HUES64 (cell line): ENCODE measurements around the gene GCK.

ENCODE experiments used
- H3K27ac ChIP-seq: 2 replicates; pipeline ENCODE4 v1.7.0; 2013; ENCODE audit warnings: low read depth, low read length, inconsistent platforms
- H3K27me3 ChIP-seq: 2 replicates; pipeline ENCODE4 v1.6.1; 2013; ENCODE audit warnings: mild to moderate bottlenecking, low read length; ENCODE audit not compliant: insufficient read depth
- H3K36me3 ChIP-seq: 2 replicates; pipeline ENCODE4 v1.6.1; 2013; ENCODE audit warnings: mild to moderate bottlenecking, low read length; ENCODE audit not compliant: insufficient read depth
- H3K4me1 ChIP-seq: 2 replicates; pipeline ENCODE4 v1.6.1; 2013; ENCODE audit warnings: mild to moderate bottlenecking, low read length, moderate library complexity; ENCODE audit not compliant: insufficient read depth
- H3K4me3 ChIP-seq: 2 replicates; pipeline ENCODE4 v1.5.1; 2013; ENCODE audit warnings: mild to moderate bottlenecking, low read length, moderate library complexity
- H3K9ac ChIP-seq: 2 replicates; pipeline ENCODE4 v1.6.1; 2013; ENCODE audit warnings: mild to moderate bottlenecking, low read depth, low read length
- H3K9me3 ChIP-seq: 2 replicates; pipeline ENCODE4 v1.6.1; 2013; ENCODE audit warnings: low read depth, low read length; ENCODE audit not compliant: insufficient read depth
- WGBS: fragments of 150-250, 120-280 bp; methylation state at CpG from one replicate; pipeline ENCODE4 v1.1.7; 2013; ENCODE audit warnings: missing lambda C conversion rate; 5-methylcytosine and 5-hydroxymethylcytosine counted together

GCK gene

DNA sequence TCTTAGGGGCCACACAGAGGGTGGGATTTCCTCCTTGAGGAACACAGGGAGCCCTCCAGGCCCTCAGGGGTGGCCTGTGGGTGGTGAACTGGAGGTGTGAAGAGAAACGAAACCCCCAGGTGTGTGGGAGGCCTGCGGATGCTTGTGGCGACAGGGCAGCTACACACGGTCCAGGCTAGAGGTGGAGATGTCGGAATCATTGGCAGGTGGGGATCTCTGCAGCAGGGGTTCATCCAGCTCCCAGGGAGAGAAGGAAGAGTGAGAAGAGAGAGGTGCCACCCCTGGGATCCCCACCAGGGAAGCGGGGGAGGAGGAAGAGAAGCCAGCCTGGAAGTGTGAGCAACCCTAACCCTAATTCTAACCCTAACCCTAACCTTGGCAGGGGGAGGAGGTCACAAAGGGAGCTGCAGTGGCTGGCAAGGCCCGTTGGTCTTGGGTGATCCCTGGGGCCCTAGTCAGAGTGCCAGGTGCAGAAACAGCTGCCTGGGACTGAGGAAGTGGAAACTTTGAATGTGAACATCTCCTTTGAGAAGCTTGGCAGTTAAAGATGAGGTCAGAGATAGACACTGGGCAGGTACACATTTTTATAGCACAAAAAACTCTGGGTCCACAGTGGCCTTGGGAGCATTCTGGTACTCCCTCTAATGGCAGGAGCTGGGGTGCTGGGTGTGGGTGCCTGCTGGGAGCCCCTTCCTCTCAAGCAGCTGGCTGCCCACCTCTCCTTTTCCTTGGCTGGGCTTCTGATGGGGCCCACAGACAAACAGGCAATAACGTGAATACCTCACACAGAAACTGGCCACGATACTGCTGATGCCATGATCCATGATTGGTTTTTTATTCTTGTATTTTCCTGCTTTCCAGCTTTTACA lies 91.9 kb downstream of the GCK start:
- no peaks in the 10 kb centered on the region for H3K9me3 ChIP-seq
- 88% methylated on average over 8 of the region's 9 CpGs for WGBS
- no peak overlapping the region for H3K27ac ChIP-seq
- no peak overlapping the region for H3K9ac ChIP-seq
- no peaks in the 10 kb centered on the region for H3K36me3 ChIP-seq
- H3K4me3 ChIP-seq = no peak overlapping the region
- H3K27me3 ChIP-seq = no peaks in the 10 kb centered on the region; the same call in 1 of the 2 replicates
- H3K4me1 ChIP-seq = no peaks in the 10 kb centered on the region

DNA sequence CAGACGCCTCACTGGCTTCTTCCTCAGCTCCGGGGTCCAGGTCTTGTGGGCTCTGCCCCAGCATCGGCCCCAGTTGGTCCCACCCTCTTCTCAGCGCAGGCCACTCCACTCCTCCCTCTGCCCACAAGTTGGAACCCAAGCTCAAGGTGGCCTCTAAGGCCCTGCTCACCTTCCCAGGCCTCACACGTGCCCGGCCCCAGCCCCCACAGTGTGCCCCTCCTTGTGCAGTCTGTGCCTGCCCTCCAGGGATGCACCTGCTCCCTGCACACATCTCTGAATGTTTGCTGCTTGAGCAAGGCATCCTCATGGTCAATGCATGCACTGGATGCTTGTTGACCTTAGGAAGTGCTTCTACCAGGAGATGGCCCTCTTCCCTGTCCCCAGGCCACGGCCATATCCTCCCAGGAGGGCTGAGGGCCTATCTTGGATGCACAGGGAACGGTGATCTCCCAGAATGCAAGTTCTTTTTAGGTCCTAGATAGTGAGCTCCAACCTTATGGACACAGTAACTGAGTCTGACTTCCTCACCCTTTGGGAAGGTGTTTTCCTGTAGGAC lies 92.8 kb downstream of the GCK start:
- WGBS = 86% methylated on average over 8 of the region's 8 CpGs
- Histone ChIP-seq H3K4me1 (no peaks in the 10 kb centered on the region), H3K27ac (no peak overlapping the region), H3K27me3 (no peaks in the 10 kb centered on the region; the same call in 1 of the 2 replicates), H3K4me3 (no peak overlapping the region), H3K9me3 (no peaks in the 10 kb centered on the region), H3K36me3 (no peaks in the 10 kb centered on the region), H3K9ac (no peak overlapping the region)

DNA sequence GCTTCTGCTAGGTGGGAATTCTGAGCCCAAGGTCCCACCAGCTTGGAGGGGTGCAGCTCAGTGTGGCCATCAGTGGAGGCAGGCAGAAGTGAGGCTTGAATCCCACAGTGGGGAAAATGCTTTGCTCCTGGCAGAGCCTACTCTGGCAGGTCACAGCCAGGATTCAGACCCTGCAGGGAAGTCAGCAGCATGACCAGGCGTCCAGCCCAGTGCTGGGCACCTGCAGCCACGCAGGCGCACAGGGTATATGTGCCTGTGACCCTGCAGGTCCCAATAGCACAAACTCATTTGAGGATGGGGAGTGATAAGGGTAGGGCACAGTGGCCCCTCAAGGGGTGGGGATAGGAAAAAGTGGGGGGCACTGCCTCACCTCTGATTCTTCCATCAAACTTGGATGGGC lies 93.5 kb downstream of the GCK start:
- Histone ChIP-seq H3K9ac (no peak overlapping the region), H3K27me3 (no peaks in the 10 kb centered on the region; the same call in 1 of the 2 replicates), H3K36me3 (no peaks in the 10 kb centered on the region), H3K27ac (no peak overlapping the region), H3K9me3 (no peaks in the 10 kb centered on the region), H3K4me1 (no peaks in the 10 kb centered on the region), H3K4me3 (no peak overlapping the region)
- 92% methylated on average over 3 of the region's 3 CpGs for WGBS

DNA sequence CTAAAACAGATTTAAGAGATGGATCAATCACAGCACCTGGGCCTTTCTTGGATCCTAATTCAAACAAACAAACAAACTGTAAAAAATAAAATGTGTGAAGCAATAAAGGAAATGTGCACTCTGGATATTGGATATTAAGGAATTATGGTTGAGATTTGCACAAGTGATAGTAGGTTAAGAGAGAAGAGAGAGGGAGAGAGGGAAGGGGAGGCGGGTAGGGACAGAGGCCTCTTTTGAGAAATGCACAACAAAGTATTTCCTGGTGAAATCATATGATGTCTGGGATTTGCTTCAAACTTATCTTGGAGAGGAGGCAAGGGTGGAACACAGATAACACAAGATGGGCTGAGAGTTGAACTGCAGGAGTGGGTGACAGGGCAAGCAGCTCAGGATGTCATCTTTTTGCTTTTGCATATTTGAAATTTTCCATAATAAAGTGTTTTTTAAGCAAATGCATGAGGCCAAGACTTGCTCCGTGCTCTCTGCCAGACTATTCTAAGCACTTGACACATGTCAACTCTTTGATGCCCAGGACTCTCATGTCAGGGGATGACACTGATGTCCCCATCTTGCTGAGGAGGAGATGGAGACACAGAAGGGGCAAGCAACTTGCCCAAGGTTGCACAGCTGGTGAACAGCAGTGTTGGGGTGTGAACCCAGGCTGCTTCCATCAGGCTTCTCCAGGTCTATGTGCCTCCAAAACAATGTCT lies 94.2 kb downstream of the GCK start:
- no peaks in the 10 kb centered on the region; the same call in 1 of the 2 replicates for H3K27me3 ChIP-seq
- 80% methylated on average over 2 of the region's 2 CpGs for WGBS
- no peak overlapping the region for H3K27ac ChIP-seq
- H3K9me3 ChIP-seq = no peaks in the 10 kb centered on the region
- no peak overlapping the region for H3K9ac ChIP-seq
- H3K4me1 ChIP-seq = no peaks in the 10 kb centered on the region
- H3K4me3 ChIP-seq = no peak overlapping the region
- H3K36me3 ChIP-seq = no peaks in the 10 kb centered on the region

DNA sequence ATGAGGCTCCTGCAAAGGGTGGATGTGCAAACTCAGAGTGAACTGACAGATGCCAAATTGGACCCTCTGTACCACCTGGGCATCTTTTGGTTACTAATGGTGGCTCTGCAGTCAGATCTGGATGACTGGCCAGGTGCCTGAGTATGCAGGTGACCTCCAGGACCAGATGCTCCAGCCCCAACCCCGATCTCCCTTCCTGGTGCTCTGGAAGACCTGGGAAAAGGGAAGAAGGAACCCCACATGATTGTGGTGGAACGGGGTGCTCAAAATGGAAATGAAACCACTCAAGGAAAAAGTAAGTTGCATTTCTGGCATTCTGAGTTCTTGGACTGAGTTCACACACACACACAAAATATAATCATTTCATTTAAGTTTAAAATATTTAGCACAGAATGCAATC lies 94.9 kb downstream of the GCK start:
- H3K4me1 ChIP-seq = no peaks in the 10 kb centered on the region
- H3K36me3 ChIP-seq = no peaks in the 10 kb centered on the region
- no peaks in the 10 kb centered on the region for H3K9me3 ChIP-seq
- WGBS = 94% methylated on average over 2 of the region's 2 CpGs
- no peak overlapping the region for H3K4me3 ChIP-seq
- H3K27ac ChIP-seq = no peak overlapping the region
- H3K9ac ChIP-seq = no peak overlapping the region
- no peaks in the 10 kb centered on the region; the same call in 1 of the 2 replicates for H3K27me3 ChIP-seq
